ENCODE data around the gene SALL4.

DNA sequence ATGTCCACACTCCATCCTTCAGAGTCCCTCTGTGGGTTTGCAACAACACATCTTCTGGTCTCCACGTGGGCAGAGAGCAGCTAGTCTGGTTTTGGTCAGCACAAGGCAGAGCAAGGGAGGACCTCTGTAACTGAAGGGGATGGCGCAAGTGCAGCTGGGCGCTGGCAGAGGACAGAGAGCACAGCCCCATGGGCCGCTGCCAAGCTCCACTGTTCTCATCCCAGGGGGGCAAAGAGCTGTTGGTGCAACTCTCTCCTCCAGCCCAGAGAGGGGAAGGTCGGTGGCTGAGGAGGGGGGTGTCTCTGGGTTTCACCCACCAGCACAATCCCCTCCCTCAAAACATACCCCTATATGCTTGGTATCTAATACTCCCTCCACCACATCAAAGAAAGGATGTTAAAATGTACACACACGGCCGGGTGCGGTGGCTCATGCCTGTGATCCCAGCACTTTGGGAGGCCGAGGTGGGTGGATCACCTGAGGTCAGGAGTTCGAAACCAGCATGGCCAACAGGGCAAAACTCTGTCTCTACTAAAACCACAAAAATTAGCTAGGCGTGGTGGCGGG is 43.3 kb downstream of the SALL4 start:
- TF ChIP-seq, protein P1, sequence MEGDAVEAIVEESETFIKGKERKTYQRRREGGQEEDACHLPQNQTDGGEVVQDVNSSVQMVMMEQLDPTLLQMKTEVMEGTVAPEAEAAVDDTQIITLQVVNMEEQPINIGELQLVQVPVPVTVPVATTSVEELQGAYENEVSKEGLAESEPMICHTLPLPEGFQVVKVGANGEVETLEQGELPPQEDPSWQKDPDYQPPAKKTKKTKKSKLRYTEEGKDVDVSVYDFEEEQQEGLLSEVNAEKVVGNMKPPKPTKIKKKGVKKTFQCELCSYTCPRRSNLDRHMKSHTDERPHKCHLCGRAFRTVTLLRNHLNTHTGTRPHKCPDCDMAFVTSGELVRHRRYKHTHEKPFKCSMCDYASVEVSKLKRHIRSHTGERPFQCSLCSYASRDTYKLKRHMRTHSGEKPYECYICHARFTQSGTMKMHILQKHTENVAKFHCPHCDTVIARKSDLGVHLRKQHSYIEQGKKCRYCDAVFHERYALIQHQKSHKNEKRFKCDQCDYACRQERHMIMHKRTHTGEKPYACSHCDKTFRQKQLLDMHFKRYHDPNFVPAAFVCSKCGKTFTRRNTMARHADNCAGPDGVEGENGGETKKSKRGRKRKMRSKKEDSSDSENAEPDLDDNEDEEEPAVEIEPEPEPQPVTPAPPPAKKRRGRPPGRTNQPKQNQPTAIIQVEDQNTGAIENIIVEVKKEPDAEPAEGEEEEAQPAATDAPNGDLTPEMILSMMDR (IDR thresholded peaks at IDR 0.05; ENCODE audit: low read depth, low read length): no peak
- no peak for TF ChIP-seq POLR2A (IDR thresholded peaks at IDR 0.05; ENCODE audit: extremely low read depth, insufficient read length)
- TF ChIP-seq, protein P2, sequence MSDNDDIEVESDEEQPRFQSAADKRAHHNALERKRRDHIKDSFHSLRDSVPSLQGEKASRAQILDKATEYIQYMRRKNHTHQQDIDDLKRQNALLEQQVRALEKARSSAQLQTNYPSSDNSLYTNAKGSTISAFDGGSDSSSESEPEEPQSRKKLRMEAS (IDR thresholded peaks at IDR 0.05; ENCODE audit: low read depth, low read length): peak; percentile 29; the same call in 1 of the 2 replicates
